Sigmoid colon (tissue), 7 donors: ENCODE measurements around the gene EHMT1. TPM values are rescaled to one million over a fixed set of nuclear protein-coding genes. Genes with fewer than 3 reads are reported as not detected.
"Not testable (repeated sequence)": the region's sequence is repeated elsewhere in the genome, so short reads cannot be mapped to it uniquely, and the experiment has no call there.

ENCODE experiments used
- DNase-seq: peaks from one replicate; pipeline ENCODE4 v3.0.0-alpha.2; 2019
- H3K27ac ChIP-seq, 4 donors: fragments of 200-600 bp; sonication (generic); one replicate each; pipeline ENCODE4 v1.5.1; 2016 to 2019; ENCODE audit warnings: mild to moderate bottlenecking in 1 of 4
- H3K27me3 ChIP-seq, 3 donors: fragments of 200-600 bp; sonication (generic); one replicate each; pipeline ENCODE4 v1.5.1; 2019; ENCODE audit warnings: mild to moderate bottlenecking in 1 of 3
- H3K36me3 ChIP-seq, 4 donors: fragments of 200-600 bp; sonication (generic); one replicate each; pipeline ENCODE4 v1.5.1; 2016 to 2019
- H3K4me1 ChIP-seq, 4 donors: fragments of 200-600 bp; sonication (generic); one replicate each; pipeline ENCODE4 v1.5.1; 2017 to 2019
- H3K4me3 ChIP-seq, 4 donors: fragments of 200-600 bp; sonication (generic); one replicate each; pipeline ENCODE4 v1.5.1; 2017 to 2019; ENCODE audit warnings: mild to moderate bottlenecking in 2 of 4, moderate library complexity in 1 of 4
- H3K9me3 ChIP-seq, 4 donors: fragments of 200-600 bp in 3 of 4; sonication (generic) in 3 of 4; one replicate each; pipeline versions ENCODE4 v1.5.1 to v1.6.1; 2013 to 2019
- EP300 ChIP-seq, 4 donors: sonication (generic); formaldehyde crosslinking; IDR thresholded peaks; one replicate each; pipeline ENCODE4 v1.6.1; 2017; ENCODE audit warnings: antibody characterized with exemption in 4 of 4
- POLR2A ChIP-seq, 2 donors: fragments of 450-650 bp; IDR thresholded peaks; one replicate each; pipeline ENCODE4 v1.6.1; 2016; ENCODE audit warnings: antibody characterized with exemption in 2 of 2, mild to moderate bottlenecking in 2 of 2, moderate library complexity in 2 of 2
- POLR2AphosphoS5 ChIP-seq, 4 donors: sonication (generic); formaldehyde crosslinking; IDR thresholded peaks; one replicate each; pipeline ENCODE4 v1.6.1; 2017; ENCODE audit warnings: antibody characterized with exemption in 4 of 4
- WGBS, 2 donors: extraction: QIAGEN DNeasy Blood & Tissue Kit; methylation state at CpG; one replicate each; pipeline ENCODE4 v1.1.7; 2013; 5-methylcytosine and 5-hydroxymethylcytosine counted together
- intact Hi-C: fragments of 100-400 bp; cut with DNase I; formaldehyde crosslinking; loops from one replicate; pipeline ENCODE4 v1.15.1; 2023
- polyA plus RNA-seq, 3 donors: library from polyadenylated mRNA; stranded (reverse); fragments of 200-250 nt; gene quantifications; one replicate each; pipeline ENCODE4 v1.2.3, GENCODE V29; 2013
- total RNA-seq, 4 donors: library from RNA; depleted of rRNA; stranded (reverse); fragments of >200 nt; gene quantifications; one replicate each; pipeline ENCODE4 v1.1.0, GENCODE V29; 2016
- TF ChIP-seq, protein P1 (sequence below), 4 experiments: fragments of 450-650 bp in 3 of 4; fragments of 200-600 bp in 1 of 4; IDR thresholded peaks; one replicate each; pipeline ENCODE4 v1.5.1; 2016 to 2019; ENCODE audit warnings: antibody characterized with exemption in 4 of 4, mild to moderate bottlenecking in 3 of 4, moderate library complexity in 2 of 4
- donor health status: healthy with polysubstance abuse.
- donor health status: Bipolar disorder and iron deficiency.
- donor health status: healthy.

EHMT1 gene
- total and polyA plus RNA-seq, 7 donors, result 19.2 to 91.4 (median 60.4) TPM

DNA sequence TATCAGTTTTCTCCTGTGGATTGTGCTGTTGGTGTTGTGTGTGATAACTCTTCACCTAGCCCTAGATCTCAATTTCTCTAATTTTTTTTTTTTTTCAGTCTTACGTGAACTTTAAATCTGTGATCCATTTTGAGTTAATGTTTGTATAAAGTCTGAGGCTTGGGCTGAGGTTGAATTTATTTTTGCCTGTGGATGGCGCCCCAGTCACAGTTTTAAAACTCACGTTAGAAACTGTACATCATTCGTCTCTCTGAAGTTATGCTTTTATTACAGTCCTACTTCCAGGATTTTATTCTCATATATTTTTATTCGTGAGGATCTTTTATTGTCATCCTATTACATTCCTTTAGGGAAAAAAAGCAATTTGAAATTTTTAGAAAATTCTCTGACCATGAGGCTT, 103.1 kb downstream of the EHMT1 start:
- 84 to 90% methylated on average over 5 of the region's 5 CpGs for WGBS, 2 donors
- peaks cover 5 to 44% (median 19%) of the 10 kb centered on the region in 4 donors for H3K36me3 ChIP-seq
- no peak for DNase-seq

DNA sequence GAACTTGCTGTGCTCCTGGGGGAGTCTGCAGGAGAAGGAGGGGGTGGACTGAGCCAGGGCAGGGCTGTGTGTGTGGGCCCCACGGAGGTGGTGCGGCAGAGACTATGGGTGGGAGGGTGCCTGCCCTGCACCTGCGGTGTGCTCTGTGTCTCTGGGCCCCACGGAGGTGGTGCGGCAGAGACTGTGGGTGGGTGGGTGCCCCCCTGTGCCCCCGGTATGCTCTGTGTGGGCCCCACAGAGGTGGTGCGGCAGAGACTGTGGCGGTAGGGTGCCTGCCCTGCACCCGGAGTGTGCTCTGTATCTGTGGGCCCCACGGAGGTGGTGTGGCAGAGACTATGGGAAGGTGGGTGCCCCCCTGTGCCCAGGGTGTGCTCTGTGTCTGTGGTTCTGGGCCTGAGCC, 103.7 kb downstream of the EHMT1 start:
- 82 to 85% methylated on average over 10 of the region's 10 CpGs for WGBS, 2 donors
- Histone ChIP-seq H3K27ac (peak overlapping the region in 1 of 4 donors; percentile 42), H3K4me3 (no peak overlapping the region), H3K27me3 (no peaks in the 10 kb centered on the region), H3K4me1 (peaks cover 0 to 15% (median 9%) of the 10 kb centered on the region in 4 donors), H3K9me3 (no peaks in the 10 kb centered on the region), H3K36me3 (peaks cover 5 to 42% (median 14%) of the 10 kb centered on the region in 4 donors)
- TF ChIP-seq POLR2A (IDR thresholded peaks at IDR 0.05) (no peak), EP300 (IDR thresholded peaks at IDR 0.05) (no peak), POLR2AphosphoS5 (IDR thresholded peaks at IDR 0.05) (no peak)
- TF ChIP-seq, protein P1, sequence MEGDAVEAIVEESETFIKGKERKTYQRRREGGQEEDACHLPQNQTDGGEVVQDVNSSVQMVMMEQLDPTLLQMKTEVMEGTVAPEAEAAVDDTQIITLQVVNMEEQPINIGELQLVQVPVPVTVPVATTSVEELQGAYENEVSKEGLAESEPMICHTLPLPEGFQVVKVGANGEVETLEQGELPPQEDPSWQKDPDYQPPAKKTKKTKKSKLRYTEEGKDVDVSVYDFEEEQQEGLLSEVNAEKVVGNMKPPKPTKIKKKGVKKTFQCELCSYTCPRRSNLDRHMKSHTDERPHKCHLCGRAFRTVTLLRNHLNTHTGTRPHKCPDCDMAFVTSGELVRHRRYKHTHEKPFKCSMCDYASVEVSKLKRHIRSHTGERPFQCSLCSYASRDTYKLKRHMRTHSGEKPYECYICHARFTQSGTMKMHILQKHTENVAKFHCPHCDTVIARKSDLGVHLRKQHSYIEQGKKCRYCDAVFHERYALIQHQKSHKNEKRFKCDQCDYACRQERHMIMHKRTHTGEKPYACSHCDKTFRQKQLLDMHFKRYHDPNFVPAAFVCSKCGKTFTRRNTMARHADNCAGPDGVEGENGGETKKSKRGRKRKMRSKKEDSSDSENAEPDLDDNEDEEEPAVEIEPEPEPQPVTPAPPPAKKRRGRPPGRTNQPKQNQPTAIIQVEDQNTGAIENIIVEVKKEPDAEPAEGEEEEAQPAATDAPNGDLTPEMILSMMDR (IDR thresholded peaks at IDR 0.05), result no peak
- intact Hi-C loops, result no loop called here
- no peak for DNase-seq

More for the DNA sequence above, 103.1 kb downstream of the EHMT1 start:
- TF ChIP-seq EP300 (IDR thresholded peaks at IDR 0.05), result no peak
- Histone ChIP-seq H3K4me1 (peaks cover 0 to 15% (median 9%) of the 10 kb centered on the region in 4 donors), H3K27ac (no peak overlapping the region), H3K4me3 (no peak overlapping the region), H3K27me3 (no peaks in the 10 kb centered on the region), H3K9me3 (no peaks in the 10 kb centered on the region)
- intact Hi-C loops, result no loop called here

DNA sequence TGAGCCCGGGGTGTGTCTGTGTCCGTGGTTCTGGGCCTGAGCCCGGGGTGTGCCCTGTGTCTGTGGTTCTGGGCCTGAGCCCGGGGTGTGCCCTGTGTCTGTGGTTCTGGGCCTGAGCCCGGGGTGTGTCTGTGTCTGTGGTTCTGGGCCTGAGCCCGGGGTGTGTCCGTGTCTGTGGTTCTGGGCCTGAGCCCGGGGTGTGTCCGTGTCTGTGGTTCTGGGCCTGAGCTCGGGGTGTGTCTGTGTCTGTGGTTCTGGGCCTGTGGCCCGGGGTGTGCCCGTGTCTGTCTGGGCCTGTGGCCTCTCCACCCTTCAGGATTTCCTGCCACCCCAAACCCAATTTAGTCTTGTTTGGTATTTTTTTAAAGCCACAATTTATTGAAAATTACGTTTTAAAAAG, 104.6 kb downstream of the EHMT1 start:
- DNase-seq, H3K9me3 ChIP-seq, intact Hi-C loops, H3K27me3 ChIP-seq, H3K4me3 ChIP-seq: not testable (repeated sequence)
- Histone ChIP-seq H3K36me3 (peaks cover 1 to 38% (median 8%) of the 10 kb centered on the region in 4 donors), H3K27ac (peak overlapping the region in 1 of 4 donors; percentile 24), H3K4me1 (peaks cover 0 to 15% (median 9%) of the 10 kb centered on the region in 4 donors)
- 57 to 75% methylated on average over 13 of the region's 13 CpGs for WGBS, 2 donors

DNA sequence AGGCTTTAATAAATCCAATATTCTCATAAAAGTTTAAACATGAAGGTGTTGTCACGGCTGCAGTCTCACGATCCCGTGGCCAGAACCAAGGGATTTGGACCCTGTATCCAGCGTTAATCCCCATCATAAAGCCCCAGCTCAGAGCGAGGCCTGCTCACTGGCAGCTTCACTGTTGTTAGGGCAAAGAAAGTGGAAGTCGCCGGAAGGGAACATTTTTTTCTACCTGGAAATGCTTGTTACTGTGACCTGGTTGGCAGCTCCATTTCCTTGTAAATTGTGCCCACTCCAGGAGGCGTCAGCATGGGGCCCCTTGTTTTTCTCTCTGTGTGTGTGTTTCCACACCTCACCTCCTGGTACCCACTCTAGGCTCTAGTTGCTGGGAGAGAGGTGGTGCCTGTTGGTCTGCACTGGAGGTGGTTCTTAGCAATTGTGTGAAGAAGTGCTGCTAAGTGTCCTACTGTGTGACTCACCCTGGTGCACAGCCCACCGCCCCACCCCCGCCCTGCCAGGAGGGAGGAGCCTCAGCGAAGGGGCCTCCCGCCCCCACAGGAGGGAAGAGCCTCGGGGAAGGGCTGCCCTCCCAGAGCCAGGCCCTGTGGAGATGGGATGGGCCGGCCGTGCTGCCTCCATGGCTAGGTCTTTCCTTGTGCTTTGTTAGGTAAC, 105.1 kb downstream of the EHMT1 start:
- 87 to 92% methylated on average over 15 of the region's 15 CpGs for WGBS, 2 donors
- no peak for TF ChIP-seq POLR2AphosphoS5 (IDR thresholded peaks at IDR 0.05)
- TF ChIP-seq EP300 (IDR thresholded peaks at IDR 0.05), result no peak
- no peak for TF ChIP-seq POLR2A (IDR thresholded peaks at IDR 0.05)
- TF ChIP-seq, protein P1 (IDR thresholded peaks at IDR 0.05), result no peak
- Histone ChIP-seq H3K4me1 (peaks cover 0 to 15% (median 9%) of the 10 kb centered on the region in 4 donors), H3K36me3 (peaks cover 5 to 38% (median 11%) of the 10 kb centered on the region in 4 donors), H3K27me3 (no peaks in the 10 kb centered on the region), H3K9me3 (no peaks in the 10 kb centered on the region), H3K4me3 (no peak overlapping the region), H3K27ac (no peak overlapping the region)
- intact Hi-C loops, result no loop called here
- DNase-seq, result no peak

DNA sequence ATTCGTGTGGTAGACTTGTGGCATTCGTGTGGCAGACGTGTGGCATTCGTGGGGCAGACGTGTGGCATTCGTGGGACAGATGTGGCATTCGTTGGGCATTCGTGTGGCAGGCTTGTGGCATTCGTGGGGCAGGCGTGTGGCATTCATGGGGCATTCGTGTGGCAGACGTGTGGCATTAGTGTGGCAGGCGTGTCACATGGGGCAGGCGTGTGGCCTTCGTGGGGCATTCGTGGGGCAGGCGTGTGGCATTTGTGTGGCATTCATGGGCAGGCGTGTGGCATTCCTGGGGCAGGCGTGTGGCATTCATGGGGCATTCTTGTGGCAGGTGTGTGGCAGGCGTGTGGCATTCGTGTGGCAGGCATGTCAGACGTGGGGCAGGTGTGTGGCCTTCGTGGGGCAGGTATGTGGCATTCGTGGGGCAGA, 106.0 kb downstream of the EHMT1 start:
- peaks cover 0 to 15% (median 9%) of the 10 kb centered on the region in 4 donors for H3K4me1 ChIP-seq
- no peaks in the 10 kb centered on the region for H3K9me3 ChIP-seq
- H3K27ac ChIP-seq, result no peak overlapping the region
- peaks cover 5 to 38% (median 16%) of the 10 kb centered on the region in 4 donors for H3K36me3 ChIP-seq
- no peak overlapping the region for H3K4me3 ChIP-seq
- intact Hi-C loops, result no loop called here
- WGBS, 2 donors, result 97 to 98% methylated on average over 24 of the region's 24 CpGs
- DNase-seq, result no peak
- no peaks in the 10 kb centered on the region for H3K27me3 ChIP-seq
- TF ChIP-seq POLR2A (IDR thresholded peaks at IDR 0.05), result no peak
- TF ChIP-seq, protein P1 (IDR thresholded peaks at IDR 0.05), result no peak
- no peak for TF ChIP-seq POLR2AphosphoS5 (IDR thresholded peaks at IDR 0.05)
- no peak for TF ChIP-seq EP300 (IDR thresholded peaks at IDR 0.05)
